ENCODE data around the gene GMDS. TPM values are rescaled to one million over a fixed set of nuclear protein-coding genes. Genes with fewer than 3 reads are reported as not detected.

GMDS gene
- total and polyA plus RNA-seq, 2 donors (not counting 1 experiment from before 2014, with no cell fraction given): 12.7 to 34.5 TPM

DNA sequence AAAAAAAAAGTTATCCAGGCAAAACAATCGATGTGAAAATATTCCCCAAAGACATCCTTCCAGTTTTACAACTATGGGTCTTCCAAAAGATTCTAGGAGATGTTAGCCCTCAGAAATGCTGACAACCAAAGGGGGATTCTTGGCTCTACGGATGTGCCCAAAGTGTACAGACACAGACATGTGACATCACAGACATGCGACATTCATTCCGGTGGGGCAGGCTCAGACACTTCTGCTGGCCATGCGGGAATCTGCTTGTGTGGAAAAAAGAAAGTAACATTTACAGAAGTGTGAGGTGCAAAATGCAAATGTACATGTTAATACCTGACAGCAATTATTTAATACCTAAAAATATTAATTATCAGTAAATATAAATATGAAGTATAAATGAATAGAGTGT, 367.1 kb downstream of the GMDS start:
- Histone ChIP-seq H2AFZ (ENCODE audit: low read length) (no peak overlapping the region), H3K4me2 (ENCODE audit: extremely low read depth, insufficient read depth, low read length) (no peak overlapping the region), H4K20me1 (ENCODE audit: control insufficient read depth, extremely low read depth, insufficient read depth, low read length) (no peaks in the 10 kb centered on the region), H3K4me3 (replicated peaks in 1 of 4; ENCODE audit: control extremely low read depth in 1 of 4, insufficient read depth in 1 of 4, low read depth in 3 of 4, low read length in 4 of 4) (no peak overlapping the region), H3K9me3 (ENCODE audit: control insufficient read depth, insufficient read depth, low read depth, low read length) (no peaks in the 10 kb centered on the region), H3K27ac (ENCODE audit: insufficient read depth, low read length) (no peak overlapping the region), H3K27me3 (ENCODE audit: control insufficient read depth, insufficient read depth, low read length) (no peaks in the 10 kb centered on the region), H3K36me3 (ENCODE audit: control insufficient read depth, insufficient read depth, low read length) (no peaks in the 10 kb centered on the region), H3K79me2 (ENCODE audit: control insufficient read depth, insufficient read depth, low read length) (no peaks in the 10 kb centered on the region), H3K9ac (ENCODE audit: insufficient read depth, low read length) (no peak overlapping the region), H3K4me1 (ENCODE audit: control insufficient read depth, extremely low read depth, insufficient read depth, low read length) (no peaks in the 10 kb centered on the region)
- TF ChIP-seq, protein P1, sequence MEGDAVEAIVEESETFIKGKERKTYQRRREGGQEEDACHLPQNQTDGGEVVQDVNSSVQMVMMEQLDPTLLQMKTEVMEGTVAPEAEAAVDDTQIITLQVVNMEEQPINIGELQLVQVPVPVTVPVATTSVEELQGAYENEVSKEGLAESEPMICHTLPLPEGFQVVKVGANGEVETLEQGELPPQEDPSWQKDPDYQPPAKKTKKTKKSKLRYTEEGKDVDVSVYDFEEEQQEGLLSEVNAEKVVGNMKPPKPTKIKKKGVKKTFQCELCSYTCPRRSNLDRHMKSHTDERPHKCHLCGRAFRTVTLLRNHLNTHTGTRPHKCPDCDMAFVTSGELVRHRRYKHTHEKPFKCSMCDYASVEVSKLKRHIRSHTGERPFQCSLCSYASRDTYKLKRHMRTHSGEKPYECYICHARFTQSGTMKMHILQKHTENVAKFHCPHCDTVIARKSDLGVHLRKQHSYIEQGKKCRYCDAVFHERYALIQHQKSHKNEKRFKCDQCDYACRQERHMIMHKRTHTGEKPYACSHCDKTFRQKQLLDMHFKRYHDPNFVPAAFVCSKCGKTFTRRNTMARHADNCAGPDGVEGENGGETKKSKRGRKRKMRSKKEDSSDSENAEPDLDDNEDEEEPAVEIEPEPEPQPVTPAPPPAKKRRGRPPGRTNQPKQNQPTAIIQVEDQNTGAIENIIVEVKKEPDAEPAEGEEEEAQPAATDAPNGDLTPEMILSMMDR (conservative IDR thresholded peaks at IDR 0.05 in 1 of 2, IDR thresholded peaks at IDR 0.05 in 1 of 2; ENCODE audit: low read depth in 1 of 2, low read length in 2 of 2): no peak
- no peak for TF ChIP-seq EZH2 (IDR thresholded peaks at IDR 0.05; ENCODE audit: low read length, missing control alignments)
- no peak for DNase-seq (ENCODE audit: low read depth in 2 of 2)

DNA sequence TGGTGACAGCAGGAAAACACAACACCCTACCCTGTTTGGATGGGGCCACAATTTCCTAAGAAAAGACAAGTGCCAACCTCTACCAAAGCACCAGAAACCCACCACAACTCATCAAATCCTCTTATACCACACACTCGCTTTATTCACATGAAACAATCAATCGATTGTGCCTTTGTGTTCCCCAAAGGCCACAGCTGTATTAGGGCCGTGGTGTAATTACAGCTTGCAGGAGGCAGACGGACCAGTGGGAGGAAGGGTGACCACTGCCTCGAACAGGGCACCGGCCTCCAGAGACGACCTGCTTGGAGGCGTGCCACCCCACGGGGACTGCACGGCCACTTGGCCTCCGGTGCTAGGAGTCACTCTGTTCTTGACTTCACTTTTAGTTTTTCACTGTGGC, 371.6 kb downstream of the GMDS start:
- Histone ChIP-seq H3K27ac (ENCODE audit: insufficient read depth, low read length) (no peak overlapping the region), H4K20me1 (ENCODE audit: control insufficient read depth, extremely low read depth, insufficient read depth, low read length) (no peaks in the 10 kb centered on the region), H3K79me2 (ENCODE audit: control insufficient read depth, insufficient read depth, low read length) (no peaks in the 10 kb centered on the region), H3K9ac (ENCODE audit: insufficient read depth, low read length) (no peak overlapping the region), H3K36me3 (ENCODE audit: control insufficient read depth, insufficient read depth, low read length) (no peaks in the 10 kb centered on the region), H3K4me3 (replicated peaks in 1 of 4; ENCODE audit: control extremely low read depth in 1 of 4, insufficient read depth in 1 of 4, low read depth in 3 of 4, low read length in 4 of 4) (no peak overlapping the region), H3K9me3 (ENCODE audit: control insufficient read depth, insufficient read depth, low read depth, low read length) (no peaks in the 10 kb centered on the region), H2AFZ (ENCODE audit: low read length) (no peak overlapping the region), H3K27me3 (ENCODE audit: control insufficient read depth, insufficient read depth, low read length) (no peaks in the 10 kb centered on the region), H3K4me1 (ENCODE audit: control insufficient read depth, extremely low read depth, insufficient read depth, low read length) (peaks cover 10% of the 10 kb centered on the region), H3K4me2 (ENCODE audit: extremely low read depth, insufficient read depth, low read length) (no peak overlapping the region)
- TF ChIP-seq, protein P1 (conservative IDR thresholded peaks at IDR 0.05 in 1 of 2, IDR thresholded peaks at IDR 0.05 in 1 of 2; ENCODE audit: low read depth in 1 of 2, low read length in 2 of 2): no peak
- no peak for TF ChIP-seq EZH2 (IDR thresholded peaks at IDR 0.05; ENCODE audit: low read length, missing control alignments)
- DNase-seq (ENCODE audit: low read depth in 2 of 2): no peak

- DNase-seq (ENCODE audit: low read depth in 2 of 2): peak; percentile 68 to 88
- H2AFZ ChIP-seq (ENCODE audit: low read length): no peak overlapping the region
- peaks cover 10% of the 10 kb centered on the region for H3K4me1 ChIP-seq (ENCODE audit: control insufficient read depth, extremely low read depth, insufficient read depth, low read length)
- peak overlapping the region; percentile 51 for H3K4me2 ChIP-seq (ENCODE audit: extremely low read depth, insufficient read depth, low read length)
- H3K9ac ChIP-seq (ENCODE audit: insufficient read depth, low read length): no peak overlapping the region
- peak overlapping the region in 1 of 4 experiments; percentile 19 for H3K4me3 ChIP-seq (replicated peaks in 1 of 4; ENCODE audit: control extremely low read depth in 1 of 4, insufficient read depth in 1 of 4, low read depth in 3 of 4, low read length in 4 of 4)
- no peaks in the 10 kb centered on the region for H3K79me2 ChIP-seq (ENCODE audit: control insufficient read depth, insufficient read depth, low read length)
- no peaks in the 10 kb centered on the region for H3K36me3 ChIP-seq (ENCODE audit: control insufficient read depth, insufficient read depth, low read length)
- no peaks in the 10 kb centered on the region for H3K9me3 ChIP-seq (ENCODE audit: control insufficient read depth, insufficient read depth, low read depth, low read length)
- no peaks in the 10 kb centered on the region for H3K27me3 ChIP-seq (ENCODE audit: control insufficient read depth, insufficient read depth, low read length)
- H3K27ac ChIP-seq (ENCODE audit: insufficient read depth, low read length): no peak overlapping the region
- TF ChIP-seq, protein P1 (conservative IDR thresholded peaks at IDR 0.05 in 1 of 2, IDR thresholded peaks at IDR 0.05 in 1 of 2; ENCODE audit: low read depth in 1 of 2, low read length in 2 of 2): no peak
- TF ChIP-seq EZH2 (IDR thresholded peaks at IDR 0.05; ENCODE audit: low read length, missing control alignments): no peak
- H4K20me1 ChIP-seq (ENCODE audit: control insufficient read depth, extremely low read depth, insufficient read depth, low read length): no peaks in the 10 kb centered on the region
Observed at GRCh38 chr6:1872649-1873131, 372.7 kb downstream of the GMDS start.

Measured in fibroblast of lung (primary cell).